Liver (tissue), 9 donors: ENCODE measurements around the gene RAB11FIP3. TPM values are rescaled to one million over a fixed set of nuclear protein-coding genes. Genes with fewer than 3 reads are reported as not detected.

Experiments used
- DNase-seq: peaks from one replicate; pipeline ENCODE4 v3.0.0-alpha.2; 2017; ENCODE audit warnings: low spot score
- H3K27ac ChIP-seq, 2 donors: one replicate each; pipeline ENCODE4 v1.7.0; 2013; ENCODE audit warnings: inconsistent platforms in 2 of 2, low read length in 2 of 2, control low read depth in 1 of 2, low read depth in 1 of 2, mild to moderate bottlenecking in 1 of 2
- H3K27me3 ChIP-seq, 4 donors: one replicate each; pipeline versions ENCODE4 v1.6.1 to v1.7.0; 2013; ENCODE audit warnings: low read length in 3 of 4, inconsistent platforms in 1 of 4, mild to moderate bottlenecking in 1 of 4, moderate library complexity in 1 of 4; ENCODE audit not compliant: control insufficient read depth in 4 of 4, insufficient read depth in 4 of 4
- H3K36me3 ChIP-seq, 4 donors: one replicate each; pipeline versions ENCODE4 v1.6.1 to v1.7.0; 2013; ENCODE audit warnings: low read length in 3 of 4, mild to moderate bottlenecking in 3 of 4, low read depth in 1 of 4, moderate library complexity in 1 of 4; ENCODE audit not compliant: control insufficient read depth in 4 of 4, insufficient read depth in 3 of 4
- H3K4me1 ChIP-seq, 4 donors: one replicate each; pipeline versions ENCODE4 v1.6.1 to v1.7.0; 2013; ENCODE audit warnings: low read length in 3 of 4, mild to moderate bottlenecking in 3 of 4, moderate library complexity in 1 of 4; ENCODE audit not compliant: control insufficient read depth in 4 of 4, insufficient read depth in 4 of 4
- H3K4me3 ChIP-seq, 3 donors: one replicate each; pipeline versions ENCODE4 v1.6.1 to v1.7.0; 2013; ENCODE audit warnings: low read length in 3 of 3, control low read depth in 1 of 3, low read depth in 1 of 3, mild to moderate bottlenecking in 1 of 3
- H3K9ac ChIP-seq, 2 donors: one replicate each; pipeline ENCODE4 v1.7.0; 2013; ENCODE audit warnings: low read length in 2 of 2, mild to moderate bottlenecking in 2 of 2, moderate library complexity in 2 of 2, control low read depth in 1 of 2, low read depth in 1 of 2
- H3K9me3 ChIP-seq, 4 donors: one replicate each; pipeline versions ENCODE4 v1.6.1 to v1.7.0; 2013; ENCODE audit warnings: low read length in 3 of 4; ENCODE audit not compliant: control insufficient read depth in 4 of 4
- ATF3 ChIP-seq: IDR thresholded peaks from 2 replicates; pipeline ENCODE4 v1.6.1; 2016; ENCODE audit warnings: antibody characterized with exemption
- EGR1 ChIP-seq, 2 donors: IDR thresholded peaks; 2 replicates each; pipeline ENCODE4 v1.6.1; 2016 to 2018; ENCODE audit warnings: antibody characterized with exemption in 2 of 2, low read depth in 2 of 2
- FOXA1 ChIP-seq: IDR thresholded peaks from 2 replicates; pipeline ENCODE4 v1.6.1; 2016; ENCODE audit warnings: antibody characterized with exemption
- FOXA2 ChIP-seq: IDR thresholded peaks from 2 replicates; pipeline ENCODE4 v1.6.1; 2016; ENCODE audit warnings: antibody characterized with exemption
- GABPA ChIP-seq, 2 donors: IDR thresholded peaks in 1 of 2; conservative IDR thresholded peaks in 1 of 2; 2 replicates each; pipeline ENCODE4 v1.6.1; 2016; ENCODE audit warnings: antibody characterized with exemption in 2 of 2, mild to moderate bottlenecking in 1 of 2, moderate library complexity in 1 of 2
- HNF4A ChIP-seq, 2 donors: conservative IDR thresholded peaks; 2 replicates each; pipeline ENCODE4 v1.6.1; 2016; ENCODE audit warnings: antibody characterized with exemption in 2 of 2, mild to moderate bottlenecking in 2 of 2
- HNF4G ChIP-seq: IDR thresholded peaks from 2 replicates; pipeline ENCODE4 v1.6.1; 2016; ENCODE audit warnings: antibody characterized with exemption
- JUND ChIP-seq, 2 donors: IDR thresholded peaks; 2 replicates each; pipeline ENCODE4 v1.6.1; 2016; ENCODE audit warnings: antibody characterized with exemption in 2 of 2
- MAX ChIP-seq: IDR thresholded peaks from 2 replicates; pipeline ENCODE4 v1.6.1; 2016; ENCODE audit warnings: antibody characterized with exemption
- NR2F2 ChIP-seq: IDR thresholded peaks from 2 replicates; pipeline ENCODE4 v1.6.1; 2016; ENCODE audit warnings: antibody characterized with exemption
- RAD21 ChIP-seq, 2 donors: IDR thresholded peaks; 2 replicates each; pipeline ENCODE4 v1.6.1; 2016; ENCODE audit warnings: antibody characterized with exemption in 2 of 2, mild to moderate bottlenecking in 2 of 2
- REST ChIP-seq: IDR thresholded peaks from 2 replicates; pipeline ENCODE4 v1.6.1; 2016; ENCODE audit warnings: antibody characterized with exemption, mild to moderate bottlenecking
- RXRA ChIP-seq, 2 donors: IDR thresholded peaks; 2 replicates each; pipeline ENCODE4 v1.6.1; 2017 to 2018; ENCODE audit warnings: antibody characterized with exemption in 2 of 2, mild to moderate bottlenecking in 1 of 2
- SP1 ChIP-seq: IDR thresholded peaks from 2 replicates; pipeline ENCODE4 v1.6.1; 2018; ENCODE audit warnings: antibody characterized with exemption, mild to moderate bottlenecking
- TAF1 ChIP-seq: conservative IDR thresholded peaks from 2 replicates; pipeline ENCODE4 v1.6.1; 2016; ENCODE audit warnings: antibody characterized with exemption, mild to moderate bottlenecking
- YY1 ChIP-seq: IDR thresholded peaks from 2 replicates; pipeline ENCODE4 v1.6.1; 2016; ENCODE audit warnings: antibody characterized with exemption, mild to moderate bottlenecking
- ZBTB33 ChIP-seq: IDR thresholded peaks from 2 replicates; pipeline ENCODE4 v1.6.1; 2016; ENCODE audit warnings: antibody characterized with exemption
- WGBS: extraction: QIAGEN DNeasy Blood & Tissue Kit; methylation state at CpG from one replicate; pipeline ENCODE4 v1.1.7; 2013; 5-methylcytosine and 5-hydroxymethylcytosine counted together
- polyA plus RNA-seq, 2 donors: library from polyadenylated mRNA; stranded (reverse) in 1 of 2; unstranded in 1 of 2; fragments of 200-250 nt in 1 of 2; fragments of >200 nt in 1 of 2; fragmentation: Nextera tagmentation in 1 of 2; extraction: Ambion mirVana in 1 of 2; gene quantifications; one replicate each; pipeline versions ENCODE4 v1.2.1 to v1.2.3, GENCODE V29; 2013 to 2015
- total RNA-seq, 2 donors: library from RNA; depleted of rRNA; stranded (reverse); fragments of >200 nt; gene quantifications; one replicate each; pipeline ENCODE4 v1.2.3, GENCODE V29; 2014
- donor health status: healthy.
- donor health status: healthy.
- donor health status: healthy.
- donor health status: healthy.
- donor health status: healthy.

RAB11FIP3 gene
- total and polyA plus RNA-seq, 4 donors, result 3.5 to 29.4 (median 15.7) TPM

GRCh38 chr16:557463-558297 lies 132.2 kb downstream of the RAB11FIP3 start:
- Histone ChIP-seq H3K9ac (no peak overlapping the region), H3K36me3 (peaks cover 0 to 6% (median 2%) of the 10 kb centered on the region in 4 donors), H3K9me3 (no peaks in the 10 kb centered on the region), H3K4me3 (no peak overlapping the region), H3K27ac (no peak overlapping the region), H3K4me1 (peaks cover 3 to 17% (median 8%) of the 10 kb centered on the region in 4 donors), H3K27me3 (peaks cover 0 to 5% (median under 1%) of the 10 kb centered on the region in 4 donors)
- TF ChIP-seq JUND (IDR thresholded peaks at IDR 0.05) (no peak), RXRA (IDR thresholded peaks at IDR 0.05) (no peak), SP1 (no peak), HNF4A (conservative IDR thresholded peaks at IDR 0.05) (no peak), ZBTB33 (no peak), MAX (no peak), EGR1 (IDR thresholded peaks at IDR 0.05; ENCODE audit: low read depth in 2 of 2) (no peak), NR2F2 (no peak), TAF1 (no peak), HNF4G (no peak), REST (no peak), YY1 (no peak), ATF3 (no peak), FOXA2 (no peak), FOXA1 (no peak), RAD21 (IDR thresholded peaks at IDR 0.05) (no peak), GABPA (IDR thresholded peaks at IDR 0.05 in 1 of 2, conservative IDR thresholded peaks at IDR 0.05 in 1 of 2) (no peak)
- DNase-seq, result no peak
- WGBS, result 89% methylated on average over 23 of the region's 23 CpGs
